Measurements from ENCODE around the gene ZNF83.
"Not testable (repeated sequence)": the region's sequence is repeated elsewhere in the genome, so short reads cannot be mapped to it uniquely, and the experiment has no call there.

The ZNF83 gene

GRCh38 chr19:52570000-52570861 lies 67.9 kb downstream of the ZNF83 start, which contains the start of gene ZNF701:
Gene ZNF701, plus strand, starts transcription at chr19:52570287. Its CDS starts 3,861 bp downstream, at chr19:52574148.
- in situ Hi-C loops (cut with MboI; ENCODE audit: low sequenced_read_pairs), result no loop called here

- in situ Hi-C loops (cut with MboI; ENCODE audit: low sequenced_read_pairs), result not testable (repeated sequence)
Measured at GRCh38 chr19:52569638-52569999, 68.5 kb downstream of the ZNF83 start.

GRCh38 chr19:52567921-52568320 lies 70.2 kb downstream of the ZNF83 start:
- in situ Hi-C loops (cut with MboI; ENCODE audit: low sequenced_read_pairs), result no loop called here

- in situ Hi-C loops (cut with MboI; ENCODE audit: low sequenced_read_pairs), result no loop called here
Measured at GRCh38 chr19:52566588-52566987, 71.6 kb downstream of the ZNF83 start.

- in situ Hi-C loops (cut with MboI; ENCODE audit: low sequenced_read_pairs), result no loop called here
Measured at GRCh38 chr19:52566121-52566520, 72.0 kb downstream of the ZNF83 start.

Data from HL-60/S4 treated with phorbol 12-myristate 13-acetate at 8.2 ng/mL for 4 days and 3 days (cell line).